Epithelial cell of proximal tubule (primary cell): ENCODE results near the gene TMEM207. TPM values are rescaled to one million over a fixed set of nuclear protein-coding genes. Genes with fewer than 3 reads are reported as not detected.

Experiments used
- DNase-seq: peaks from one replicate; pipeline ENCODE4 v3.0.0-alpha.2; 2011; ENCODE audit warnings: low read depth
- H3K4me3 ChIP-seq: 2 replicates; pipeline ENCODE4 v1.5.1; 2011; ENCODE audit warnings: low read depth, mild to moderate bottlenecking, low read length
- total RNA-seq: library from RNA; depleted of rRNA; stranded (reverse); fragments of >200 nt; gene quantifications from 2 replicates; pipeline ENCODE4 v1.2.3, GENCODE V29; 2015
- TF ChIP-seq, protein P1 (sequence below): conservative IDR thresholded peaks from 2 replicates; pipeline ENCODE4 v1.5.1; 2012; ENCODE audit warnings: low read depth, mild to moderate bottlenecking, low read length

The TMEM207 gene
- total RNA-seq, 1 donor from 2014 or later = not detected

DNA sequence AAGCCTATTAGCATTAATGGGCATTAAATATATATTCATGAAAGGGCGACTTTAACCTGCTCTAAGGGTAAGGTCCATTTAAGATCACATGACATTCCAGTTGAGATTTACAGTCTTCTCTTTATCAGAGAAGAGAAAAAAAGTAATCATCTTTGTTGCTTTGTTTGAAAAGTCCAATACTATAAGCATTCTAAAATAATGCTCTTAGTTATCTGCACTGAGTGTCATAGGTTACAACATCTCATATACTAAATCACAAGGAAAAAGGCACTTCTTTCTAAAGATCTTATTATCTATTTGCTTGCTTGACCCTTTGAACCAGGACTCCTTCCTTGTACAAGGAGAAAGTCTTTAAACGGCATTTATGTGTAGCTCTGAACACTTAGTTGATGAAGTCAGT lies 1.4 kb downstream of the TMEM207 start:
- no peak overlapping the region for H3K4me3 ChIP-seq
- no peak for DNase-seq
- TF ChIP-seq, protein P1, sequence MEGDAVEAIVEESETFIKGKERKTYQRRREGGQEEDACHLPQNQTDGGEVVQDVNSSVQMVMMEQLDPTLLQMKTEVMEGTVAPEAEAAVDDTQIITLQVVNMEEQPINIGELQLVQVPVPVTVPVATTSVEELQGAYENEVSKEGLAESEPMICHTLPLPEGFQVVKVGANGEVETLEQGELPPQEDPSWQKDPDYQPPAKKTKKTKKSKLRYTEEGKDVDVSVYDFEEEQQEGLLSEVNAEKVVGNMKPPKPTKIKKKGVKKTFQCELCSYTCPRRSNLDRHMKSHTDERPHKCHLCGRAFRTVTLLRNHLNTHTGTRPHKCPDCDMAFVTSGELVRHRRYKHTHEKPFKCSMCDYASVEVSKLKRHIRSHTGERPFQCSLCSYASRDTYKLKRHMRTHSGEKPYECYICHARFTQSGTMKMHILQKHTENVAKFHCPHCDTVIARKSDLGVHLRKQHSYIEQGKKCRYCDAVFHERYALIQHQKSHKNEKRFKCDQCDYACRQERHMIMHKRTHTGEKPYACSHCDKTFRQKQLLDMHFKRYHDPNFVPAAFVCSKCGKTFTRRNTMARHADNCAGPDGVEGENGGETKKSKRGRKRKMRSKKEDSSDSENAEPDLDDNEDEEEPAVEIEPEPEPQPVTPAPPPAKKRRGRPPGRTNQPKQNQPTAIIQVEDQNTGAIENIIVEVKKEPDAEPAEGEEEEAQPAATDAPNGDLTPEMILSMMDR = no peak

DNA sequence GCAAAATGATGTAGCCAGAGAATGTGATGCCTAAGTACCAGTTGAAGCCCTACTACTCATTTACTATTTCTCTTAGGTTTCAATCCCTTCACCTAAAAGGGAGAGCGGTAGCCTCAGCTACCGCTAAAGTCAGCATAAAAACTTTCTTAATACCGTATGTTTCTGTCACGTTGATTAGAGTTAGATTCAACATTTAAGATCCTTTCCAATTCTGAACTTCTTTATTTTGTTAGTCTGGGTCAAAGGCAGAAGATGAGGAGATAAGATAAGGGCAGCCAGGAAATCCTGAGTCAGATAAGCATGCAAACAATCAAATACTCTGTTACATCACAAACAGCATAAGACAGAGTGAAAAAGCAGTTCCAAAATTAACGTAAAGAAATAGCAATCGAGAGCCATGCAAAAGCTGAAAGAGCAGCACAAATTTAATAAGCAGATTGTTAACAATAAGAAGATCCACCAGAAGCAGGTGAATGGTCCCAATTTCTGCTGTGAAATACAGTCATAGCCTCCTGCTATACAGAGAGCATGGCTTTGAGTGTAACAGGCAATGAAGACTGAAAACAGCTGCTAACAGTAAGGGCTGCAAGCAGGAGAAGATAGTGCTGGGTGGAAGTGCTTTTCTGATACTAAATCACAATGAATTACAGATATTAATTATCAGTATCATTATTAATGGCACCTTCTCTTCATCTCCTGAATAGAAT lies 3.0 kb downstream of the TMEM207 start:
- no peak overlapping the region for H3K4me3 ChIP-seq
- no peak for DNase-seq
- TF ChIP-seq, protein P1 = no peak

DNA sequence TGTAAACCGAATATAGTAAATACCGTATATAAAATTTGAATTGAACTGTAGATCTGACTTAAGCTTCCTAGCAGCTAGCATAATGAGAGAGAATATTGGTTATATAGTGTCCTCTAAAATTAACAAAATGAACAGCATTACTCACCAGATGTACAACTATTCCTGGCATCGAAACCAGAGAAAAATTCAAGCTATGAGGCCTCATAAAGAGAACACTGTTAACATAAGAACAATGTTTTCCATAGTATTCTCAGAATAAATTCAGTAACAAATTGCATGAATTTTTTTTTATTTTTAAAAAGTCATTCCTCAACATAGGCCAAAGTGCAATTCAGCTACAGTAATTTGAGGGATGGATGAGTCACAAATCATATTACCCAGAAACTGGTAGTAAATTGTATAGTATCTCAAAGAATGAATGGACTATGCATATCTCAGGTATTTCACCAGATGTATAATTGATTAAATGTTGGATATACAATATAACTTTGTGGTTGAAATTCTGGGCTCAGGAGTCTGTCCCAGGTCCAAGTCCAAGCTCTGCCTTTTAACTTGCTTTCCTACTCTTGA lies 5.0 kb downstream of the TMEM207 start:
- DNase-seq = no peak
- H3K4me3 ChIP-seq = no peak overlapping the region
- TF ChIP-seq, protein P1 = no peak

GRCh38 chr3:190444006-190444405 lies 5.7 kb downstream of the TMEM207 start:
- TF ChIP-seq, protein P1 = no peak
- DNase-seq = no peak
- no peak overlapping the region for H3K4me3 ChIP-seq

DNA sequence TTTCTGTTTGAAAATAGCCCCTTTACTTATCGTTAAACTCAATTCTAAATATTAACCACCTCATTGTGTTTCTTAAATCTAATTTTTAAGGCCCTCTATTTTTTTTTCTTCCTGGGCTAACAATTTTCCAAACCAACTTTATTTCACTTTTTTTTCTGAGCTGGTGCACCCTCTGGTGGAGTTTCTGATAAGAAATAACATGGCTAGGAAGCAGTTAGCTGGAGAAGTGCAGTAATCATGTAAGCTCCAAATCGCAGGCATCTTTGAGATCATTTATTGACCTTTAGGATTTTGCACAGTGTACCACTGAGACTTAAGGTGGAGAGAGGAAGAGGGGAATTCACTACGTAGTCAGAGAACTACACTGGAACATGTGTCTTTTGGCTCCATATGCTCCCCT lies 6.4 kb downstream of the TMEM207 start:
- TF ChIP-seq, protein P1 = peak; percentile 62
- no peak overlapping the region for H3K4me3 ChIP-seq
- DNase-seq = no peak

GRCh38 chr3:190442240-190442639 lies 7.5 kb downstream of the TMEM207 start:
- DNase-seq = no peak
- H3K4me3 ChIP-seq = no peak overlapping the region
- TF ChIP-seq, protein P1 = no peak

- H3K4me3 ChIP-seq = no peak overlapping the region
- TF ChIP-seq, protein P1 = no peak
- DNase-seq = no peak
Observed at GRCh38 chr3:190436331-190436730, 13.4 kb downstream of the TMEM207 start.
